ENCODE data around the gene DNAH2.
"Not testable (repeated sequence)": the region's sequence is repeated elsewhere in the genome, so short reads cannot be mapped to it uniquely, and the experiment has no call there.

DNAH2 gene

DNA sequence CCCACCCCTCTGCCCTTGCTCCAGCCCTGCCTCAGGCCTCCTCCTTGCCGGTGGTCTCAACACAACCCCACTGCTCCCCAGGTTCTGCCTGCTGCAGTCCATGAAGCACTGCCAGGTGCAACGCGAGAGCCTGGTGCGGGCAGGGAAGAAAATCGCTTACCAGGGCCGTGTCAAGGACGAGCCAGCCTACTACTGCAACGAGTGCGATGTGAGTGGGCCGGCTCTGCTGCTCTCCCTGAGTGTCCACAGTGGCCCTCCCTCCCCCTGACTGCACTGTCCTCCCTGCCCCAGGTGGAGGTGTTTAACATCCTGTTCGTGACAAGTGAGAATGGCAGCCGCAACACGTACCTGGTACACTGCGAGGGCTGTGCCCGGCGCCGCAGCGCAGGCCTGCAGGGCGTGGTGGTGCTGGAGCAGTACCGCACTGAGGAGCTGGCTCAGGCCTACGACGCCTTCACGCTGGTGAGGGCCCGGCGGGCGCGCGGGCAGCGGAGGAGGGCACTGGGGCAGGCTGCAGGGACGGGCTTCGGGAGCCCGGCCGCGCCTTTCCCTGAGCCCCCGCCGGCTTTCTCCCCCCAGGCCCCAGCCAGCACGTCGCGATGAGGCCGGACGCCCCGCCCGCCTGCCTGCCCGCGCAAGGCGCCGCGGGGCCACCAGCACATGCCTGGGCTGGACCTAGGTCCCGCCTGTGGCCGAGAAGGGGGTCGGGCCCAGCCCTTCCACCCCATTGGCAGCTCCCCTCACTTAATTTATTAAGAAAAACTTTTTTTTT, 135.6 kb downstream of the DNAH2 start:
- no peak for DNase-seq

DNA sequence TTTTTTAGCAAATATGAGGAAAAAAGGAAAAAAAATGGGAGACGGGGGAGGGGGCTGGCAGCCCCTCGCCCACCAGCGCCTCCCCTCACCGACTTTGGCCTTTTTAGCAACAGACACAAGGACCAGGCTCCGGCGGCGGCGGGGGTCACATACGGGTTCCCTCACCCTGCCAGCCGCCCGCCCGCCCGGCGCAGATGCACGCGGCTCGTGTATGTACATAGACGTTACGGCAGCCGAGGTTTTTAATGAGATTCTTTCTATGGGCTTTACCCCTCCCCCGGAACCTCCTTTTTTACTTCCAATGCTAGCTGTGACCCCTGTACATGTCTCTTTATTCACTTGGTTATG, 136.1 kb downstream of the DNAH2 start:
- no peak for DNase-seq

DNA sequence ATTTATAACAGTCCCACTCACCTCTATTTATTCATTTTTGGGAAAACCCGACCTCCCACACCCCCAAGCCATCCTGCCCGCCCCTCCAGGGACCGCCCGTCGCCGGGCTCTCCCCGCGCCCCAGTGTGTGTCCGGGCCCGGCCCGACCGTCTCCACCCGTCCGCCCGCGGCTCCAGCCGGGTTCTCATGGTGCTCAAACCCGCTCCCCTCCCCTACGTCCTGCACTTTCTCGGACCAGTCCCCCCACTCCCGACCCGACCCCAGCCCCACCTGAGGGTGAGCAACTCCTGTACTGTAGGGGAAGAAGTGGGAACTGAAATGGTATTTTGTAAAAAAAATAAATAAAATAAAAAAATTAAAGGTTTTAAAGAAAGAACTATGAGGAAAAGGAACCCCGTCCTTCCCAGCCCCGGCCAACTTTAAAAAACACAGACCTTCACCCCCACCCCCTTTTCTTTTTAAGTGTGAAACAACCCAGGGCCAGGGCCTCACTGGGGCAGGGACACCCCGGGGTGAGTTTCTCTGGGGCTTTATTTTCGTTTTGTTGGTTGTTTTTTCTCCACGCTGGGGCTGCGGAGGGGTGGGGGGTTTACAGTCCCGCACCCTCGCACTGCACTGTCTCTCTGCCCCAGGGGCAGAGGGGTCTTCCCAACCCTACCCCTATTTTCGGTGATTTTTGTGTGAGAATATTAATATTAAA, 136.7 kb downstream of the DNAH2 start:
- no peak for DNase-seq

DNA sequence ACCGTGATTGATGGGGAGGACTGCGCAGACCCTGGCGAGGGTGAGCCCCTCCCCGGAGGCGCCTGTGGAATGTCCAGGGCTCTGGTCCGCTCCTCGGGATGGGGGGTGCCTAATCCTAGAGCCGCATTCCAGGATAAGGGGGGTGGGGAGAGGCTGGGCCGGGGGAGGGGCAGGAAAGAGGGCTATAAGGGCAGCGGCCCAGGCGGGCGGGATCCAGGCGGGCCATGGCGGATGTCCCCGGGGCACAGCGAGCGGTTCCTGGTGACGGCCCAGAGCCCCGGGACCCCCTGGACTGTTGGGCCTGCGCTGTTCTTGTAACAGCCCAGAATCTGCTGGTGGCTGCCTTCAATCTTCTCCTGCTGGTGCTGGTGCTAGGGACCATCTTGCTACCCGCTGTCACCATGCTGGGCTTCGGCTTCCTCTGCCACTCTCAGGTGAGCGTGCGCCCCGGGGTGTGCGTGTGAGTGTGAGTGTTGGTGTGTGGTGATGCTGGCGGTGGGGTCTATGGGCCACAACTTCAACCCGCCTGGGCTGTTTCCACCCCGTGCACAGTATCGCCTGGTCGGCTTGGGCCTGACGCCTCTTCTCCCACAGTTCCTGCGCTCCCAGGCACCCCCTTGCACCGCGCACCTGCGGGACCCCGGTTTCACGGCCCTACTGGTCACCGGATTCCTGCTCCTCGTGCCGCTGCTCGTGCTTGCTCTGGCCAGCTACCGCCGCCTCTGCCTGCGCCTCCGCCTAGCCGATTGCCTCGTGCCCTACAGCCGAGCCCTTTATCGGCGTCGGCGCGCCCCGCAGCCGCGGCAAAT, 137.5 kb downstream of the DNAH2 start, which contains the start of gene TMEM88:
TSS of gene TMEM88 (plus strand) at position 216 of the 809 bp plus-strand sequence. CDS start at position 225, 9 bp downstream.
- no peak for DNase-seq

DNA sequence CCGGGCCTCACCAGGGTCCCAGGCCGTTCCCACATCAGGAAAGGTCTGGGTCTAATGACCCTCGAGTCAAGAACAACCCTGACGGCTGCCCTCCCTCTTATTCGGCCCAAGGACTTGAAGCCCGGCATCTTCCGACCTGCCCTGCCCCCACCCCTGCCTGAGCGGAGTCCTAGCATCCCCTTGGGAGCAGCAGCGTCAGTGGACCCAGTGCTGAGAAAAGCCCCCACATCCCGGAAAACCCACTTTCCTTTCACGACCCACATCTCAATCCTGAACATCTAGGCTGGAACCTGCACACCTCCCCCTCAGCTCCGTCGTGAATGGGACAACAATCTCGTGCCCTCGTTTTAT, 138.1 kb downstream of the DNAH2 start:
- no peak for DNase-seq

DNA sequence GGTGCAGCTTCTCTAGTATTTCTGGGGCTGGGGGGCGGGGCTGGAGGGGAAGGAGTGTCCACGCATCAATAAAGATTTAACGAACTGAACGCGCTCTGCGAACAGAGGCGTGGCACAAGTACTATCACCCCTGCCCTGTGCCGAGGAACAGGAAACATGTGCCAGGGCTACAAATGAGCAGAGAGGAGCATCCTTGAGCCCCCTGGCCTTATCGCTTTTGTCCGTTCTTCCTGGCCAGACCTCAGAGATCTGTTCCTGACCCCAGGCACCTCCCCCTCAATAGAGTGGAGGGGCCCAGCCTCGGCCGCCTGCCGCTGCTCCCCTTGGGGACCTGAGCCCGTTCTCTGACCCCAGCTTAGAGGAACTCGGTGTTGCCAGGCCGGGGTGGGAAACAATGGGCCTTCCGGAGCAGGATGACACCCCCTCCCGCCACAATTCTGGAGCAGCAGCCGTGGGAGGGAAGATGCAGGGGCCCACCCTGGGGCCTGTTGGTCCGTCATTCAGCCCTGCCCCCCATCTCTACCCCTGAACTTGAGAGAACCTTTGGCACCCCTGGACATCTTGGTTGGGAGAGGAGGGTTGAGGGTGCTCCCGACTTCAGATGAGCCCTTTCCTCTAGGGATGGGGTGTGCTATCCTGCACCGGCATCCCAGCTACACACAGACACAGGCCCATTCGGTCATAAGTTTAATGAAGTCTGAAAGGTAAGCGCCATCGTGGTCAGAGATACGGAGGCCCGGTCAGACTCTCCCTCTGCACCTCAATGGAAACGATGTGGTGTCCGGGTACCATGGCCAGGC, 138.7 kb downstream of the DNAH2 start:
- peak; percentile 19 for DNase-seq

DNA sequence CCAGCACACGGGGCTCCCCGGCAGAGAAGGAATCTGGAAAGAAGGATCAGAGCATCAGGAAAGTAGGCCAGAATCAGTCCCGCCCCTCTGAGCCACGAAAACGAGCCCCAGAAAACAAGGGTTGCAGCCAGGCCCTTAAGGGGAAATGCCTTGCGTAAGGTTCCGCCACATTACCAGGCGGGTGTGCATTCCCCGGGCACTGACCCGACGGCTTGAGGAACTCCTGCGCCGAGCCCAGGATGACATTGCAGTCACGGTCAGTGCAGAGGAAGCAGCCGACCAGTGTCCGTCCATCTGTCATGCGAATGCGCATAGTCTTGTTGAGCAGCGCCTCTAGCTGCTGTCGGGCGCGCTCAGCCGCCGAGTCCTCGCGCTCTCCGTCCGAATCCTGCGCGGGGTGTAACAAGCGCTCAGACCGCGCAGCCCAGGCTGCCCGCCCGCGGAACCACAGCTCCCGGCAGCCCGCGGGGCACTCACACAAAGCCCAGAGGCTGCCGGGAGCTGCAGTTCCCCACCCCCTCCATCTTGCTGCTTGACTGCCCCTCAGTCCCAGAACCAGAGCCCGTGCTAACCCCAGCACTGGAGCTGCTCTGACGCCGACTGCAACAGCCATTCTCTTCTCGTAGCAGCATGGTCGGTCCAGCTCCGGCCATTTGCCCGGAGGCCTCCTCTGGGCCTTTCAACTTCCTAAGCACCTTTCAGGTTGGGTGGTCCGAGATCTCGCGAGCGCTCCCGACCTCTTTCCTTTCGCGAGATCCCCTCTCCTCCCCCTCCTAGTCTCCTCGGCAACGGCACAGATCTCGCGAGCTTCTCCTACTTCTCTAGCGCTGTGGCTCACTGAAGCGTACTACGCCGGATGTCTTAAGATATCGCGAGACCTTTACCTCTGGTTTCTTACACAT, 139.5 kb downstream of the DNAH2 start, which contains the start of gene NAA38:
TSS of gene NAA38 (minus strand) at position 749 of the 902 bp plus-strand sequence. CDS start at position 653, 96 bp downstream.
- DNase-seq, result peak; percentile 93

DNA sequence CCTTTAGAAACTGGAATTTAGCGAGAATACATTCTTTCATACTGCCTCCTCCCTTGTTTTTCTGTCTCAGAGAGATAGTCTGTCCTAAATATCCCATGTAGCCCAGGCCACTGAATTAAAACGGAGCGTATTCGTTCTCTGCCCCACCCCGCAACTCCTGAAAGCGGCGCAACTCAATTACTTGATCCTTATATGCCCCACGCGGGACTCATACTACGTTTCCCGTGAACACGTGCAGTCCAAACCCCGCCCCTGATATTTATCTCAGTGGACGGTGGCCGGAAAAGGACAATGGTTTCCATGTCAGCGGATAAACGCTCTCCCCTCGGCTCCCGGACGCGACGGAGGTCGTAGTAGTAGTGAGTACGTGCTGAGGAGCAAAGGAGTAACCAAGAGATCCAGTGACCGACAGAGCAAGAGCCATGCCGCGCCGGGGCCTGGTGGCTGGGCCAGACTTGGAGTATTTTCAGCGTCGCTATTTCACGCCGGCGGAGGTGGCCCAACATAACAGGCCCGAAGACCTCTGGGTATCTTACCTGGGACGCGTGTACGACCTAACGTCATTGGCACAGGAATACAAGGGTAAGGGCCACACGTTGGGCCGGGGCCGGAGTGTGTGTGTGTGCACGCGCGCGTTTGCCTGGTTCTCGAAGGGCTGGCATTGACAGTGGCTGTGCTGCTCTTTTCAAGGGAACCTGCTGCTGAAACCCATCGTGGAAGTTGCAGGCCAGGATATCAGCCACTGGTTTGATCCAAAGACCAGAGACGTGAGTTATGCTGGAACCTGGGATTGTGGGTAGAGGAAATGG, 140.4 kb downstream of the DNAH2 start, which contains the start of gene CYB5D1:
TSS of gene CYB5D1 (plus strand) at position 291 of the 809 bp plus-strand sequence. CDS start at position 423, 132 bp downstream.
- peak; percentile 86 for DNase-seq

DNA sequence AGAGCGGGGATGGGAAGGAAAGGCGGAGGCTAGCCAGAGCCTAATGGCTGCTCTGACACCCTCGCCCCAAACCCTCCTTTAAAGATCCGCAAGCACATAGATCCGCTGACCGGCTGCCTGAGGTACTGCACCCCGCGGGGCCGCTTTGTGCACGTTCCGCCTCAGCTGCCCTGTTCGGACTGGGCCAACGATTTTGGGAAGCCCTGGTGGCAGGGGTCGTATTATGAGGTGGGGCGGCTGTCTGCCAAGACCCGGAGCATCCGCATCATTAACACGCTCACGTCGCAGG, 140.9 kb downstream of the DNAH2 start:
- peak; percentile 18 for DNase-seq

DNA sequence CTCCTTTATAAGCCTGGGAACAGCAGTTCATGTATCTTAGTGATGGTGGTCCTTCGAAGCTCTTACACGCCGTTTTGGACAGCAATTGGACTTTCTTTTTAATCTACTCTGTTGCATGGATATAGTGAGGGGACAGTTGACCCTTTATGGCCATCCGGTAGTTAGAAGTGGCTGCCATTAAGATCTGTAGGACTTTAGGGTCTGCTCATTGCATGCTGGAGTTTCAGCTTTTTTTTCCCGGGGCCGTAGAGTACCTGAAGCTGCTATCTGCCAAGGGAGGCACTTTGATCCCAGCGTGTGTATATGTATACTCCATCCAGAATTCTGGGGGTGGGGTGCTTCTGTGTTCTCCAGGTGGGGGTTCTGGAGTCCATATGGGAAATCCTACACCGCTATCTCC, 141.5 kb downstream of the DNAH2 start:
- DNase-seq, result no peak

DNA sequence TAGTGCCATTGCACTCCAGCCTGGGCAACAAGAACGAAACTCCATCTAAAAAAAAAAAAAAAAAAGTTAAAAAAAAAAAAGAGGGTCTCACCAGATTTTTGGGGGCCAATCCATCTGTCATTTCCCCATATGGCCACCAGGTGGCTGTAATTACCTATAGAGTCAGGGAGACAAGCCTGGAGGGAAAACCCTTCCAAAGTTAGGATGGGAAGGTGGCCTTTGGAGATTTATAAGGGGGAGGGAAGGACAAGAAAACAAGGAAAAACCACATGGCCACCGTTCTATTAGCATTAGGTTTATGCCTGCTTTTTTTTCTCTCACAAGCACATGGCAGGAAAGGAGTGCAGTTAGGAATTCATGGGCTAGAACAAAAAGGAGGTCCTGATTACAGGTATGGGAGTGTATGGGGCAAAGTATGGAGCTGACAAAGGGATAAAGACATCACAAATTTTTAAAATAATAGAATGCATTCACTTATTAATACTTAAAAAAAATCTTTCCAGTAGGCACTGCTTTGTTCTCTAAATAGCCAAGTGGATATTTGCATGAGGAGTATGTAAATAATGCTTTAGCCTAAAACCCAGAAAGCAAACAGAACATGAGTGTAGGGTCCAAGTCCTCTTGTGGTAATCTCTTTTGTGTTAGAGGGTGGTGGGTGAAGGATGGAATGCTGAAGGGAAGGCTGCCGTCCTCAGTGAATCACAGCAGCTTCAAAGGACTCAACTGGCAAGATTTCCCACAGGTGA, 145.3 kb downstream of the DNAH2 start:
- peak; percentile 41 for DNase-seq

DNA sequence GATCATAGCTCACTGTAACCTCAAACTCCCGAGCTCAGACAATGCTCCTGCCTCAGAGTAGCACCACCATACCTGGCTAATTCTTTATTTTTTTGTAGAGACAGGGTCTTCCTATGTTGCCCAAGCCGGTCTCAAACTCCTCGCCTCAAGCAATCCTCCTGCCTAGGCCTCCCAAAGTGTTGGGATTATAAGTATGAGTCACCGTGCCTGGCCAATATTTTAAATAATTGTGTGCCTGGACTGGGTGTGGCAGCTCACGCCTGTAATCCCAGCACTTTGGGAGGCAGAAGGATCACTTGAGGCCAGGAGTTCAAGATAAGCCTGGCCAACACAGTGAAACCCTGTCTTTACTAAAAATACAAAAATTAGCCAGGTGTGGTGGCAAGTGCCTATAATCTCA, 146.8 kb downstream of the DNAH2 start:
- not testable (repeated sequence) for DNase-seq

DNA sequence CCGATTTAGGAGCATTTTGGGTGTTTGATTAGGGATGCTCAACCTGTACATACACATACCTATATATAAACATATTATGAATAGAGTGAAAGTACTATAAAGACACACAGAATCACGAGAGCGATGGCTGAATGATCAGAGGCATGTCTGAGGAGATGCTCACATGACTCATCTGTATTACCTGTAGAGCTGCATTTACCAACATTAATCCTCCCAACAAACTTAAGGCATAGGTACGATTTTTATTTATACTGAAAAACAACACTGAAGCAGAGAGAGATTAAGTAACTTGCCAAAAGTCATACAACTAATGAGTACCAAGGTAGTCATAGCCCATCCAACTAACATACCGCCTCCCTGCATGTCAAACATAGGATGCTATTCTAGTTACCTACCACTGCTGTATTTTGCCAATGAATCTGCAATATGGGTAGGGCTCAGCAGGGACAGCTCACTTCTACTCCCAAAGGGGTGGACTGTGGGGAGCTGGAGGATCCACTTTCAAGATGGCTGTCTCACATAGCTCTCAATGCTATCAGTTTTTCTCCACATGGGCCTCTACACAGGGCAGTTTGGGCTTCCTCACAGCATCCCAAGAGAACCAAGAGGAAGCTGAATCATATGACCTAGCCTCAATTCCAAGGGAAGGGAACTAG, 147.6 kb downstream of the DNAH2 start:
- DNase-seq, result no peak

DNA sequence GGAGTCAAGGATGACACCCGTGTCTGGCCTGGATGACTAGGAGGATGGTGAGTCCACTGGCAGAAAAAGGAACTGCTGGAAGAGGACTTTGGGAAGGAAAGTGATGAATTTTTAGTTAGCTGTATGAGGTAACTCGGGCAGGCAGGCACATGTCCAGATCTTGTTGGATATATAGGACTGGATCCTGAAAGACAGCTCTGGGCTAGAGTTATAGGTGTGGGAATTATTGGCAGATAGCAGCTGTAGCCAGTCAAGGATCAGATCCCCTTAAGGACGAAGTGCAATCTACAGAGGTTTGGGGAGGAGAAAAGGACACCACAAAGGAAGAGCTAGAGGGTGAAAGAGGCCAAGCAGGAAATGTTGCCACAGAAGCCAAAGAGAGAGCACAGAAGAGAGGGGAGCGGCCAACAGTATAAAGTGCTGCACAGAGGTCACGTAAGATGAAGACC, 150.4 kb downstream of the DNAH2 start:
- DNase-seq, result no peak

DNA sequence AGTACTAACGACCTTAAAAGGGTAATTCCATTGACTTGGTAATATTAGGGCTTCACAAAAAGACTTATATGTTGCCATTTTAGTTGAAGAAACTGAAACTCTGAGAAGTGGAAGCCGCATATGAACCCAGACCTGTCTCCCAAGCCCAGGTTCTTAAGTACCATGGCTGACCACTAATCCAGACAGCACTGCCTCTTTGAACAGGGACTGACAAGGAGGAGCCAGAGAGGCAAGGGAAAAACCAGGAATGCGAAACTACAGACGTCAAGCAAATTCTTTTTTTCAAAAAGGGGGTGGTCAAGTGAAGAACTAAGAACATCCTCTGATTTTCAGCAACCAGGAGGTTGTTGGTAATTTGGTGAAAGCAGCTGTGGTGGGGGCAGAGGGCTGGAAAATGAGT, 155.5 kb downstream of the DNAH2 start:
- no peak for DNase-seq

DNA sequence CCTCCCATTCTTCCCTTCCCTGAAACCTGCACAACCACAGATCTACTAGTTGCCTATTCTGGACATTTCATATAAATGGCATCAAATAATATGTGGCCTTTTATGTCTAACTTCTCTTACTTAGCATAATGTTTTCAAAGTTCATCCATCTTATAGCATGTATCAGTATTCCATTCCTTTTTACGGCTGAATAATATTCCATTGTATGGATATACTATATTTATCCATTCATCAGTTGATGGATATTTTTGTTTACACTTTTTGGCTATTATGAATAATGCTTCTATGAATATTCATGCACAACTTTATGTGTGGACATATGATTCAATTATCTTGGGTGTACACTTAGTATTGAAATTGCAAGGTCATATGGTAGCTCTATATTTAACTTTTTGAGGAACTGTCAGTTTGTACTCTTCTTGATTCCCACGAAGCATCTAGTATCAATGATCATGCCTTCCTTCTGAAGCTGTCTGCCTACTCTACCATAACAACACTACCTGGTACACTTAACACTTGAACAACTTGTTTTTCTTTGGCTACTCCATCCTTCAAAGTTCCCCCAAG, 158.3 kb downstream of the DNAH2 start:
- no peak for DNase-seq

DNA sequence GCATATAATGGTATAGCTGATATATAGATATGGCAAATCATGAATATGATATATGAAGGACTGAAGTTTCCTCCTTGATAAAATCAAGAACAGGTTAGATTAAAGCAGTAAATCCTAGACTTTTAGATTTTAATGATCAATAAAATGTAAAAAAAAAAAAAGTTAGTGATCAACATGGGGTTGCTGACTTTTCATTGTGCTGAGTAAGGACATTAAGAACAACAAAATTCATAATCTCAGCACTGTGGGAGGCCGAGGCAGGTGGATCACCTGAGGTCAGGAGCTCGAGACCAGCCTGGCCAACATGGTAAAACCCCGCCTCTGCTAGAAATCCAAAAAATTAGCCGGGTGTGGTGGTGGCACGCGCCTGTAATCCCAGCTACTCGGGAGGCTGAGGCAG, 160.7 kb downstream of the DNAH2 start:
- DNase-seq, result no peak

DNA sequence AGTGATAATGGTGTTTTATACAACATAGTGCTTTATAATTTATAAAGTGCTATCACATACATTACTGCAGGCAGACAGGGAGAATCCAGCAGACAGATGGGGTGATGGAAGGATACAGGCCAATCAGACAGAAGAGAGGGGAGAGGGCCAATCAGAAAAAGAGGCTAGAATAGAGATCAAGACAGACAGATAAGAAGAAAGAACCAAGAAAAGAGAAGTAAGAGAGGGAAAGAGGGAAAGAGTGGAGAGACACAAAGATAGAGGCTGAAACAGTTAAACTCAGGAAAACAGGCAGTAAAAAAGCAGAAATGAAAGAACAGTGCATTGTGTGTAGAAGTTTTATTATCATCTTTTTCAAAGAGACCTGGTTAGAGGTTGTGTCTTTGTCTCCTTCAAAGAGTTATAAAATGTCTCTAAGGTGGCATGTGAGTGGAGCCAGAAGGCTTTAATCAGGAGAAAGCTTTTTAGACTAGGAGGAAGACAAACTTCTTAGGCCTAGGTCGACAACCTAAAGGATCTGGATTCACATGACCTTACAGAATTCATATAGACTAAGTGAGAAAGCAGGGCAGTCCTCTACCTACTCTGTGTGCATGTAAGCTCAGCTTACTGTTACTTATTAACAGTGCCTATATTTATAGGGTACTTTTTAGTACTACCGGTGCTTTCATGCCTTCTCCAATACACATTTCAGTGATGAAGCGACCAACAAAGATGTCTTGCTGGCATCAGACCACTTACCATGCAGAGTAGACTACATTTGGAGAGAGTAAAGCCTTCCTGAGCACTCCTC, 162.7 kb downstream of the DNAH2 start:
- no peak for DNase-seq
